ENCODE measurements around the gene PIGU.

The PIGU gene

GRCh38 chr20:34689486-34689885 is 12.6 kb upstream of the PIGU start:
- no peaks in the 10 kb centered on the region for H3K27me3 ChIP-seq (ENCODE audit: low read length)
- H3F3A ChIP-seq (ENCODE audit: insufficient read depth): no peaks in the 10 kb centered on the region
- H3K4me3 ChIP-seq (ENCODE audit: insufficient read depth, low read length, poor library complexity, severe bottlenecking): no peak overlapping the region
- H3K36me3 ChIP-seq (ENCODE audit: low read length): no peaks in the 10 kb centered on the region
- no peak overlapping the region for H3K4me2 ChIP-seq (ENCODE audit: low read depth, low read length, poor library complexity, severe bottlenecking)
- H3K9ac ChIP-seq (ENCODE audit: low read length): no peak overlapping the region
- TF ChIP-seq EZH2phosphoT487 (conservative IDR thresholded peaks at IDR 0.05; ENCODE audit: low read length): no peak
- TF ChIP-seq, protein P1, sequence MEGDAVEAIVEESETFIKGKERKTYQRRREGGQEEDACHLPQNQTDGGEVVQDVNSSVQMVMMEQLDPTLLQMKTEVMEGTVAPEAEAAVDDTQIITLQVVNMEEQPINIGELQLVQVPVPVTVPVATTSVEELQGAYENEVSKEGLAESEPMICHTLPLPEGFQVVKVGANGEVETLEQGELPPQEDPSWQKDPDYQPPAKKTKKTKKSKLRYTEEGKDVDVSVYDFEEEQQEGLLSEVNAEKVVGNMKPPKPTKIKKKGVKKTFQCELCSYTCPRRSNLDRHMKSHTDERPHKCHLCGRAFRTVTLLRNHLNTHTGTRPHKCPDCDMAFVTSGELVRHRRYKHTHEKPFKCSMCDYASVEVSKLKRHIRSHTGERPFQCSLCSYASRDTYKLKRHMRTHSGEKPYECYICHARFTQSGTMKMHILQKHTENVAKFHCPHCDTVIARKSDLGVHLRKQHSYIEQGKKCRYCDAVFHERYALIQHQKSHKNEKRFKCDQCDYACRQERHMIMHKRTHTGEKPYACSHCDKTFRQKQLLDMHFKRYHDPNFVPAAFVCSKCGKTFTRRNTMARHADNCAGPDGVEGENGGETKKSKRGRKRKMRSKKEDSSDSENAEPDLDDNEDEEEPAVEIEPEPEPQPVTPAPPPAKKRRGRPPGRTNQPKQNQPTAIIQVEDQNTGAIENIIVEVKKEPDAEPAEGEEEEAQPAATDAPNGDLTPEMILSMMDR (IDR thresholded peaks at IDR 0.05; ENCODE audit: insufficient read depth, low read length, poor library complexity, severe bottlenecking): no peak
- no peak overlapping the region for H3K27ac ChIP-seq (ENCODE audit: low read depth, low read length)
- no peaks in the 10 kb centered on the region for H3K9me2 ChIP-seq (replicated peaks; ENCODE audit: insufficient read depth, low read length)
- no peaks in the 10 kb centered on the region for H4K20me1 ChIP-seq (ENCODE audit: low read depth, low read length)
- H2AFZ ChIP-seq (ENCODE audit: low read depth, low read length, severe bottlenecking): no peak overlapping the region
- no peaks in the 10 kb centered on the region for H3K9me3 ChIP-seq (ENCODE audit: insufficient read depth, low read length)
- H3K79me2 ChIP-seq (ENCODE audit: insufficient read depth, low read length): no peaks in the 10 kb centered on the region

- Histone ChIP-seq H3K36me3 (ENCODE audit: low read length) (no peaks in the 10 kb centered on the region), H2AFZ (ENCODE audit: low read depth, low read length, severe bottlenecking) (no peak overlapping the region), H4K20me1 (ENCODE audit: low read depth, low read length) (no peaks in the 10 kb centered on the region), H3K9me3 (ENCODE audit: insufficient read depth, low read length) (no peaks in the 10 kb centered on the region), H3K4me2 (ENCODE audit: low read depth, low read length, poor library complexity, severe bottlenecking) (no peak overlapping the region), H3K9ac (ENCODE audit: low read length) (no peak overlapping the region), H3K4me3 (ENCODE audit: insufficient read depth, low read length, poor library complexity, severe bottlenecking) (no peak overlapping the region), H3K79me2 (ENCODE audit: insufficient read depth, low read length) (no peaks in the 10 kb centered on the region), H3F3A (ENCODE audit: insufficient read depth) (peaks cover under 1% of the 10 kb centered on the region; the same call in 1 of the 2 replicates), H3K27ac (ENCODE audit: low read depth, low read length) (no peak overlapping the region), H3K9me2 (replicated peaks; ENCODE audit: insufficient read depth, low read length) (no peaks in the 10 kb centered on the region), H3K27me3 (ENCODE audit: low read length) (no peaks in the 10 kb centered on the region)
- TF ChIP-seq, protein P1 (IDR thresholded peaks at IDR 0.05; ENCODE audit: insufficient read depth, low read length, poor library complexity, severe bottlenecking): no peak
- TF ChIP-seq EZH2phosphoT487 (conservative IDR thresholded peaks at IDR 0.05; ENCODE audit: low read length): no peak
Observed at GRCh38 chr20:34683667-34684066, 6.8 kb upstream of the PIGU start.

DNA sequence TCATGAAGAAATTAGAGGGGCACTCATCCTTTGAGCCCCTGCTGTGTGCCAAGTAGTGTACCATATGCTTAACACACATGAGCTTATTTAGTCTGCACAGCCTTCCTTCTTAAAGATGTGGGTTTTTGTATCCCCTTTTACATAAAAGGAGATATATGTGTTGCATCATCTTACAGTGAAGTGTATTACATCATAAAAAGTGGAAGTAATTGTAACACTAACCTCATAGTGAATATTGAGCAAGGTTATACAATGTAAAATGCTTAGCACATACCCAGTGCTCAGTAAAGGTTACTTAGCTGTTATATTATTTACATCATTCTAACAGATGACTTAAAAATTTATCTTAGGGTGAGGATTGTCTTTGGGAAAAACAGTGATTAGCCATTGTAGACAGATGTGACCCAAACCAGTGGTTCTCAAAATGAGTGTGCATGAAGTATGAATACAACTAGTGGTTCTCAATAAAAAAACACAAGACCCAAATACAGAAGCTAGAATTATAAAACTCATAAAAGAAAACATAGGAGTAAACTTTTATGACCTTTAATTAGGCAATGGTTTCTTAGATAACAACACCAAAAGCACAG is 3.8 kb upstream of the PIGU start:
- no peak overlapping the region for H2AFZ ChIP-seq (ENCODE audit: low read depth, low read length, severe bottlenecking)
- H3K4me2 ChIP-seq (ENCODE audit: low read depth, low read length, poor library complexity, severe bottlenecking): no peak overlapping the region
- H3K9me3 ChIP-seq (ENCODE audit: insufficient read depth, low read length): no peaks in the 10 kb centered on the region
- H3K27me3 ChIP-seq (ENCODE audit: low read length): no peaks in the 10 kb centered on the region
- H3K79me2 ChIP-seq (ENCODE audit: insufficient read depth, low read length): peaks cover 13% of the 10 kb centered on the region; the same call in 1 of the 2 replicates
- no peak overlapping the region for H3K9ac ChIP-seq (ENCODE audit: low read length)
- H3K36me3 ChIP-seq (ENCODE audit: low read length): no peaks in the 10 kb centered on the region
- H3F3A ChIP-seq (ENCODE audit: insufficient read depth): peaks cover 8% of the 10 kb centered on the region; the same call in 1 of the 2 replicates
- no peak for TF ChIP-seq EZH2phosphoT487 (conservative IDR thresholded peaks at IDR 0.05; ENCODE audit: low read length)
- TF ChIP-seq, protein P1 (IDR thresholded peaks at IDR 0.05; ENCODE audit: insufficient read depth, low read length, poor library complexity, severe bottlenecking): no peak
- H3K4me3 ChIP-seq (ENCODE audit: insufficient read depth, low read length, poor library complexity, severe bottlenecking): no peak overlapping the region
- no peaks in the 10 kb centered on the region for H3K9me2 ChIP-seq (replicated peaks; ENCODE audit: insufficient read depth, low read length)
- no peaks in the 10 kb centered on the region for H4K20me1 ChIP-seq (ENCODE audit: low read depth, low read length)
- no peak overlapping the region for H3K27ac ChIP-seq (ENCODE audit: low read depth, low read length)
